Cardiac septum (tissue), 1 donor: ENCODE data around the gene GFM2. TPM values are rescaled to one million over a fixed set of nuclear protein-coding genes. Genes with fewer than 3 reads are reported as not detected.
"Not testable (repeated sequence)": the region's sequence is repeated elsewhere in the genome, so short reads cannot be mapped to it uniquely, and the experiment has no call there.

Source experiments
- DNase-seq: peaks from one replicate; pipeline ENCODE4 v3.0.0-alpha.2; 2020; ENCODE audit warnings: low spot score
- intact Hi-C: fragments of 100-400 bp; cut with DNase I; formaldehyde crosslinking; loops from one replicate; pipeline ENCODE4 v1.14.0; 2022
- long read RNA-seq: library from polyadenylated mRNA; unstranded; transcript quantifications from one replicate; pipeline ENCODE4 v2.0.0, GENCODE V29; 2021
- total RNA-seq: library from RNA; stranded (reverse); fragmentation: NEBNext Ultra II Directional; extraction: Animal tissue kit (Norgen Biotek cat#: 25700); gene quantifications from one replicate; pipeline ENCODE4 v1.2.1, GENCODE V29; 2021
- donor health status: DM: no; HTN: no; CAD: no.

GFM2 gene
- total RNA-seq = 45.2 TPM
- long read RNA-seq, transcript GFM2-201 (21 exons, 3,249 nt) = major isoform, 59 of 80 reads
- long read RNA-seq, partial matches to known transcripts = 7 of 80 reads
- long read RNA-seq, other reads (novel, unspliced or antisense) = 8 of 80 reads

- peak; percentile 97 for DNase-seq
- intact Hi-C loops = loop anchor here (1.0 kb wide), 1 partner anchor 152 kb away; no protein-coding TSS in a partner anchor
These were observed at the start of gene GFM2, which contains the start of gene NSA2 for GRCh38 chr5:74766849-74767578. Gene GFM2, minus strand, starts transcription at chr5:74767117. Its CDS starts 3,375 bp downstream, at chr5:74763742. Gene NSA2, plus strand, starts transcription at chr5:74767249. Its CDS starts 112 bp downstream, at chr5:74767361.

GRCh38 chr5:74810915-74811314 is 44.0 kb upstream of the GFM2 start:
- DNase-seq = no peak
- intact Hi-C loops = no loop called here

- no peak for DNase-seq
- intact Hi-C loops = no loop called here
These were observed 35.0 kb upstream of the GFM2 start for GRCh38 chr5:74801941-74802340.

- intact Hi-C loops = no loop called here
- no peak for DNase-seq
These were observed 34.3 kb upstream of the GFM2 start for GRCh38 chr5:74801197-74801596.

GRCh38 chr5:74798977-74799911 is 32.3 kb upstream of the GFM2 start:
- intact Hi-C loops = no loop called here
- no peak for DNase-seq

- DNase-seq, intact Hi-C loops: not testable (repeated sequence)
These were observed 24.8 kb upstream of the GFM2 start for GRCh38 chr5:74791669-74792068.

GRCh38 chr5:74787424-74787823 is 20.5 kb upstream of the GFM2 start:
- intact Hi-C loops = no loop called here
- DNase-seq = no peak

- no peak for DNase-seq
- intact Hi-C loops = no loop called here
These were observed 19.9 kb upstream of the GFM2 start for GRCh38 chr5:74786851-74787250.

- intact Hi-C loops = no loop called here
- DNase-seq = no peak
These were observed 11.7 kb upstream of the GFM2 start for GRCh38 chr5:74778609-74779008.

- no peak for DNase-seq
- intact Hi-C loops = no loop called here
These were observed 5.4 kb upstream of the GFM2 start for GRCh38 chr5:74772359-74772758.

- intact Hi-C loops = no loop called here
- DNase-seq = no peak
These were observed 629 bp upstream of the GFM2 start for GRCh38 chr5:74767579-74767913.

- intact Hi-C loops = loop anchor here (1.0 kb wide), 1 partner anchor 153 kb away; no protein-coding TSS in a partner anchor
- DNase-seq = no peak
These were observed 484 bp downstream of the GFM2 start for GRCh38 chr5:74766418-74766848.

- intact Hi-C loops = loop anchor here (1.0 kb wide), 1 partner anchor 153 kb away; no protein-coding TSS in a partner anchor
These were observed 988 bp downstream of the GFM2 start for GRCh38 chr5:74765929-74766328.

GRCh38 chr5:74765201-74765600 is 1.7 kb downstream of the GFM2 start:
- intact Hi-C loops = no loop called here
- no peak for DNase-seq

More at GRCh38 chr5:74765929-74766328, 988 bp downstream of the GFM2 start:
- no peak for DNase-seq

- no peak for DNase-seq
- intact Hi-C loops = no loop called here
These were observed 3.4 kb downstream of the GFM2 start for GRCh38 chr5:74763504-74763903.

GRCh38 chr5:74762599-74762998 is 4.3 kb downstream of the GFM2 start:
- intact Hi-C loops = no loop called here
- no peak for DNase-seq

GRCh38 chr5:74761241-74761640 is 5.7 kb downstream of the GFM2 start:
- no peak for DNase-seq
- intact Hi-C loops = no loop called here

- intact Hi-C loops, DNase-seq: not testable (repeated sequence)
These were observed 18.2 kb downstream of the GFM2 start for GRCh38 chr5:74748742-74749141.

- intact Hi-C loops = no loop called here
These were observed 28.5 kb downstream of the GFM2 start for GRCh38 chr5:74738406-74738805.

GRCh38 chr5:74736759-74737158 is 30.2 kb downstream of the GFM2 start:
- DNase-seq = no peak
- intact Hi-C loops = no loop called here

More at GRCh38 chr5:74738406-74738805, 28.5 kb downstream of the GFM2 start:
- no peak for DNase-seq
